ENCODE measurements around the gene GPR35. TPM values are rescaled to one million over a fixed set of nuclear protein-coding genes. Genes with fewer than 3 reads are reported as not detected.
A peak's percentile ranks its signal among the peaks of the same experiment; 100 is the strongest.

GPR35 gene
- total and polyA plus RNA-seq, 2 of the 13 experiments (the other 11 are each of a cell fraction or from before 2014, with no cell fraction given), result 27.1 to 44.2 TPM

DNA sequence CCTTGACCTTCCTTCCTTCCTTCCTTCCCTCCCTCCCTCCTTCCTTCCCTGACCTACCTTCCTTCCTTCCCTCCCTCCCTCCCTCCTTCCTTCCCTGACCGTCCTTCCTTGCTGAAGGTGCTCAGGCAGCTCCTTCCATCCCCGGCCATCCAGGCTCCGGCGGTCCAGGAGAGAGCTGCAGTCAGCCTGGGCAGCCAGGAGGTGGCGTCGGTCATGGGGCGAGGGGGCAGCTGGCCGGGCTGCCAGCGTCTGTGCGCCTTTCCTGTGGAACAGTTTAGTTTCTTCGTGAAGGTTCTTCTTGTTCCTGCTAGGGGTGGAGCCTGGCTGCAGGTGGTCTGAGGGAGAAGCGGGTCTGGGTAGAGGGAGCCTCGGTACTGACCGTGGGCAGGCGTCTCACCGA, 15.7 kb downstream of the GPR35 start (continued):
- TF ChIP-seq, protein P1, sequence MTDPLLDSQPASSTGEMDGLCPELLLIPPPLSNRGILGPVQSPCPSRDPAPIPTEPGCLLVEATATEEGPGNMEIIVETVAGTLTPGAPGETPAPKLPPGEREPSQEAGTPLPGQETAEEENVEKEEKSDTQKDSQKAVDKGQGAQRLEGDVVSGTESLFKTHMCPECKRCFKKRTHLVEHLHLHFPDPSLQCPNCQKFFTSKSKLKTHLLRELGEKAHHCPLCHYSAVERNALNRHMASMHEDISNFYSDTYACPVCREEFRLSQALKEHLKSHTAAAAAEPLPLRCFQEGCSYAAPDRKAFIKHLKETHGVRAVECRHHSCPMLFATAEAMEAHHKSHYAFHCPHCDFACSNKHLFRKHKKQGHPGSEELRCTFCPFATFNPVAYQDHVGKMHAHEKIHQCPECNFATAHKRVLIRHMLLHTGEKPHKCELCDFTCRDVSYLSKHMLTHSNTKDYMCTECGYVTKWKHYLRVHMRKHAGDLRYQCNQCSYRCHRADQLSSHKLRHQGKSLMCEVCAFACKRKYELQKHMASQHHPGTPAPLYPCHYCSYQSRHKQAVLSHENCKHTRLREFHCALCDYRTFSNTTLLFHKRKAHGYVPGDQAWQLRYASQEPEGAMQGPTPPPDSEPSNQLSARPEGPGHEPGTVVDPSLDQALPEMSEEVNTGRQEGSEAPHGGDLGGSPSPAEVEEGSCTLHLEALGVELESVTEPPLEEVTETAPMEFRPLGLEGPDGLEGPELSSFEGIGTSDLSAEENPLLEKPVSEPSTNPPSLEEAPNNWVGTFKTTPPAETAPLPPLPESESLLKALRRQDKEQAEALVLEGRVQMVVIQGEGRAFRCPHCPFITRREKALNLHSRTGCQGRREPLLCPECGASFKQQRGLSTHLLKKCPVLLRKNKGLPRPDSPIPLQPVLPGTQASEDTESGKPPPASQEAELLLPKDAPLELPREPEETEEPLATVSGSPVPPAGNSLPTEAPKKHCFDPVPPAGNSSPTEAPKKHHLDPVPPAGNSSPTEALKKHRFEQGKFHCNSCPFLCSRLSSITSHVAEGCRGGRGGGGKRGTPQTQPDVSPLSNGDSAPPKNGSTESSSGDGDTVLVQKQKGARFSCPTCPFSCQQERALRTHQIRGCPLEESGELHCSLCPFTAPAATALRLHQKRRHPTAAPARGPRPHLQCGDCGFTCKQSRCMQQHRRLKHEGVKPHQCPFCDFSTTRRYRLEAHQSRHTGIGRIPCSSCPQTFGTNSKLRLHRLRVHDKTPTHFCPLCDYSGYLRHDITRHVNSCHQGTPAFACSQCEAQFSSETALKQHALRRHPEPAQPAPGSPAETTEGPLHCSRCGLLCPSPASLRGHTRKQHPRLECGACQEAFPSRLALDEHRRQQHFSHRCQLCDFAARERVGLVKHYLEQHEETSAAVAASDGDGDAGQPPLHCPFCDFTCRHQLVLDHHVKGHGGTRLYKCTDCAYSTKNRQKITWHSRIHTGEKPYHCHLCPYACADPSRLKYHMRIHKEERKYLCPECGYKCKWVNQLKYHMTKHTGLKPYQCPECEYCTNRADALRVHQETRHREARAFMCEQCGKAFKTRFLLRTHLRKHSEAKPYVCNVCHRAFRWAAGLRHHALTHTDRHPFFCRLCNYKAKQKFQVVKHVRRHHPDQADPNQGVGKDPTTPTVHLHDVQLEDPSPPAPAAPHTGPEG (CRISPR knock-in tag; IDR thresholded peaks at IDR 0.05), result no peak
- TF ChIP-seq RELA (CRISPR knock-in tag; IDR thresholded peaks at IDR 0.05), result no peak
- TF ChIP-seq ZNF713 (CRISPR knock-in tag; IDR thresholded peaks at IDR 0.05), result no peak
- no peak for TF ChIP-seq CC2D1A (CRISPR knock-in tag; IDR thresholded peaks at IDR 0.05)
- no peak for TF ChIP-seq KLF11 (CRISPR knock-in tag; IDR thresholded peaks at IDR 0.05)
- TF ChIP-seq, protein P2, sequence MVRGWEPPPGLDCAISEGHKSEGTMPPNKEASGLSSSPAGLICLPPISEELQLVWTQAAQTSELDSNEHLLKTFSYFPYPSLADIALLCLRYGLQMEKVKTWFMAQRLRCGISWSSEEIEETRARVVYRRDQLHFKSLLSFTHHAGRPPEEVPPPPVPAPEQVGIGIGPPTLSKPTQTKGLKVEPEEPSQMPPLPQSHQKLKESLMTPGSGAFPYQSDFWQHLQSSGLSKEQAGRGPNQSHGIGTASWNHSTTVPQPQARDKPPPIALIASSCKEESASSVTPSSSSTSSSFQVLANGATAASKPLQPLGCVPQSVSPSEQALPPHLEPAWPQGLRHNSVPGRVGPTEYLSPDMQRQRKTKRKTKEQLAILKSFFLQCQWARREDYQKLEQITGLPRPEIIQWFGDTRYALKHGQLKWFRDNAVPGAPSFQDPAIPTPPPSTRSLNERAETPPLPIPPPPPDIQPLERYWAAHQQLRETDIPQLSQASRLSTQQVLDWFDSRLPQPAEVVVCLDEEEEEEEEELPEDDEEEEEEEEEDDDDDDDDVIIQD (CRISPR knock-in tag; IDR thresholded peaks at IDR 0.05; ENCODE audit: low read depth), result no peak
- peak; percentile 47; the same call in 1 of the 2 replicates for TF ChIP-seq TFAP4 (IDR thresholded peaks at IDR 0.05; ENCODE audit: borderline replicate concordance, low read depth)
- no peak for TF ChIP-seq HOXA5 (CRISPR knock-in tag; IDR thresholded peaks at IDR 0.05)
- TF ChIP-seq, protein P3, sequence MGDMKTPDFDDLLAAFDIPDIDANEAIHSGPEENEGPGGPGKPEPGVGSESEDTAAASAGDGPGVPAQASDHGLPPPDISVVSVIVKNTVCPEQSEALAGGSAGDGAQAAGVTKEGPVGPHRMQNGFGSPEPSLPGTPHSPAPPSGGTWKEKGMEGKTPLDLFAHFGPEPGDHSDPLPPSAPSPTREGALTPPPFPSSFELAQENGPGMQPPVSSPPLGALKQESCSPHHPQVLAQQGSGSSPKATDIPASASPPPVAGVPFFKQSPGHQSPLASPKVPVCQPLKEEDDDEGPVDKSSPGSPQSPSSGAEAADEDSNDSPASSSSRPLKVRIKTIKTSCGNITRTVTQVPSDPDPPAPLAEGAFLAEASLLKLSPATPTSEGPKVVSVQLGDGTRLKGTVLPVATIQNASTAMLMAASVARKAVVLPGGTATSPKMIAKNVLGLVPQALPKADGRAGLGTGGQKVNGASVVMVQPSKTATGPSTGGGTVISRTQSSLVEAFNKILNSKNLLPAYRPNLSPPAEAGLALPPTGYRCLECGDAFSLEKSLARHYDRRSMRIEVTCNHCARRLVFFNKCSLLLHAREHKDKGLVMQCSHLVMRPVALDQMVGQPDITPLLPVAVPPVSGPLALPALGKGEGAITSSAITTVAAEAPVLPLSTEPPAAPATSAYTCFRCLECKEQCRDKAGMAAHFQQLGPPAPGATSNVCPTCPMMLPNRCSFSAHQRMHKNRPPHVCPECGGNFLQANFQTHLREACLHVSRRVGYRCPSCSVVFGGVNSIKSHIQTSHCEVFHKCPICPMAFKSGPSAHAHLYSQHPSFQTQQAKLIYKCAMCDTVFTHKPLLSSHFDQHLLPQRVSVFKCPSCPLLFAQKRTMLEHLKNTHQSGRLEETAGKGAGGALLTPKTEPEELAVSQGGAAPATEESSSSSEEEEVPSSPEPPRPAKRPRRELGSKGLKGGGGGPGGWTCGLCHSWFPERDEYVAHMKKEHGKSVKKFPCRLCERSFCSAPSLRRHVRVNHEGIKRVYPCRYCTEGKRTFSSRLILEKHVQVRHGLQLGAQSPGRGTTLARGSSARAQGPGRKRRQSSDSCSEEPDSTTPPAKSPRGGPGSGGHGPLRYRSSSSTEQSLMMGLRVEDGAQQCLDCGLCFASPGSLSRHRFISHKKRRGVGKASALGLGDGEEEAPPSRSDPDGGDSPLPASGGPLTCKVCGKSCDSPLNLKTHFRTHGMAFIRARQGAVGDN (CRISPR knock-in tag; IDR thresholded peaks at IDR 0.05), result peak; percentile 46
- TF ChIP-seq SOX5 (CRISPR knock-in tag; IDR thresholded peaks at IDR 0.05; ENCODE audit: borderline replicate concordance), result no peak
- peak; percentile 26 for TF ChIP-seq HNRNPLL (IDR thresholded peaks at IDR 0.05; ENCODE audit: low read depth, low read length, poor library complexity, severe bottlenecking)
- no peak for TF ChIP-seq ZNF337 (CRISPR knock-in tag; IDR thresholded peaks at IDR 0.05; ENCODE audit: borderline replicate concordance, low read depth)
- peak; percentile 35; the same call in 1 of the 2 replicates for TF ChIP-seq GABPB1 (CRISPR knock-in tag; IDR thresholded peaks at IDR 0.05)
- no peak for TF ChIP-seq ZNF782 (CRISPR knock-in tag; IDR thresholded peaks at IDR 0.05; ENCODE audit: borderline replicate concordance)
- no peak for TF ChIP-seq HES4 (CRISPR knock-in tag; IDR thresholded peaks at IDR 0.05; ENCODE audit: borderline replicate concordance)
- 0 out of 2 replicates have a peak, but pooled peaks have one; percentile 75 for TF ChIP-seq PCBP1 (IDR thresholded peaks at IDR 0.05; ENCODE audit: borderline replicate concordance, low read depth, low read length)
